Stimulated activated CD4-positive, alpha-beta T cell treated with anti-CD3 and anti-CD28 coated beads, Interleukin-2, amount 100 ng/mL, for 4 hours (primary cell): ENCODE data around the gene PLCB1.
"Not testable (repeated sequence)": the region's sequence is repeated elsewhere in the genome, so short reads cannot be mapped to it uniquely, and the experiment has no call there.

Experiments used
- DNase-seq: peaks from one replicate; pipeline ENCODE4 v3.0.0-alpha.2; 2020; ENCODE audit warnings: low read depth

PLCB1 gene

GRCh38 chr20:8547035-8547650 is 415.1 kb downstream of the PLCB1 start:
- DNase-seq, result no peak

- DNase-seq, result no peak
Measured at GRCh38 chr20:8547968-8548588, 416.0 kb downstream of the PLCB1 start.

DNA sequence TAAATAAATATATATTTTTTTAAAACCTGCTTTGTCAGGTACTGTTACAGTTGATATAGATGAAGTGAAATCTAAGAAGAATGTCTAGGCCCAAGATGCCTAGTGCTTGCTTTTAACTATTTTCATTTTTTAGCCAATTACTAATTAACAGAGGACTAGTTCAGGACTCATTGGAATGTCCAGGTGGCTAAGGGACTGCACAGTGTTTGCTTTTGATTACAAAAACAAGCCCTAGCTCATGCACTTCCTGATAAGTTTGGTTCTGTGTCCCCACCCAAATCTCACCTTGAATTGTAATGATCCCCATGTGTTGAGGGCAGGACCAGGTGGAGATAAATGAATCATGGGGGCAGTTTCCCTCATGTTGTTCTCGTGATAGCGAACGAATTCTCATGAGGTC is 417.1 kb downstream of the PLCB1 start:
- no peak for DNase-seq

GRCh38 chr20:8557711-8558110 is 425.6 kb downstream of the PLCB1 start:
- DNase-seq, result no peak

DNA sequence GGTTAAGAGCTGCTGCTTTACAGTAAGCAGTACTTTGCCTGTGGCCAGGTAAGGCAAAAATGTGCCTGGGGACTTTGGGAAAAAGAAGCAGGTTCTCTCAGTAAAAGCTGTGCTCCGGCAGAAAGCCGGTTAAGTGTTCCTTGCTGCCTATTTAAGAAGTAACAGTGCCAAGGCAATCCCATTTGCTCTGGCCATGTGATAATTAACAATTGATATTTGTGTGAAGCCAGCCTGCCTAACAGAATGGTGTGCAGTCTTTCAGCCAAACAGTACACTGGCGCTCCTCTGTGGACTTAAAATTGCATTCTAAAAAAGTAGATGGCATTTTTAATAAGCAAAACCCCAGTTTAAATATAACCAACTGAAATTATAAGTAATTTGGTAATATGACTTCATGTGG is 430.3 kb downstream of the PLCB1 start:
- no peak for DNase-seq

GRCh38 chr20:8568075-8568474 is 436.0 kb downstream of the PLCB1 start:
- DNase-seq, result no peak

GRCh38 chr20:8569766-8570165 is 437.7 kb downstream of the PLCB1 start:
- no peak for DNase-seq

- DNase-seq, result no peak
Measured at GRCh38 chr20:8571611-8572010, 439.5 kb downstream of the PLCB1 start.

GRCh38 chr20:8573686-8574085 is 441.6 kb downstream of the PLCB1 start:
- no peak for DNase-seq

- DNase-seq, result no peak
Measured at GRCh38 chr20:8575114-8575513, 443.0 kb downstream of the PLCB1 start.

DNA sequence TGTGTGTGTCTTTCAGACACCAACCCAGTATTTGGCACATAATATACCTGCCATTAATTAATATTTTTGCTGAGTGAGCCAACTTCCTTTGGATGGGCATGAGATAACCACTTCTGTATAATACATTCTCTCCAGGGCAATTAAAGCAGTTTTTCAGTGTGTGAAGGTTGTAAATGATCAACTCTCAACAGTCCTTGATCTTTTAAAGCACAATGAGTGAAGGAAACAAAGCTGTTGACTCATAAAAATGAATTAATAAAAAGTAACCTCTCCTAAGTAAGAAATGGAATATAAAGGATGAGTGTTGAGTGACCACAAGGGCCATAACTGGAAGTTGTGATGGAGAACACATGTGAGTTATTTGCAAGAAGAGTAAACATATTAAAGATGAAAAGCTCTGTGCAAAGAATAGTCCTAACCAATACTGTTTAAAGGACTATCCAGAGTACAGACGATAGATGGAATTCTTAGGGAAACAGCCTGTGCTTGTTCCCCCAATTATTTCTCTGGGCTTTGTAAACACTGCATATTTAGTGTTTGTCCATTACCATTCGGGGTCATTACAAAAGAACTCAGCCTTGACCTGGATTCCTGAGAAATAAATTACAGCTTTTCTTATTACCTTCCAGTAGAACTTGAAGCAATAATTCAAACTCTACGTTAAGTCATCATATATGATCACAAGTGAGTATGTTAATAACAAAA is 446.2 kb downstream of the PLCB1 start:
- DNase-seq, result no peak

- DNase-seq, result no peak
Measured at GRCh38 chr20:8579035-8579434, 447.0 kb downstream of the PLCB1 start.

- no peak for DNase-seq
Measured at GRCh38 chr20:8581446-8582183, 449.5 kb downstream of the PLCB1 start.

DNA sequence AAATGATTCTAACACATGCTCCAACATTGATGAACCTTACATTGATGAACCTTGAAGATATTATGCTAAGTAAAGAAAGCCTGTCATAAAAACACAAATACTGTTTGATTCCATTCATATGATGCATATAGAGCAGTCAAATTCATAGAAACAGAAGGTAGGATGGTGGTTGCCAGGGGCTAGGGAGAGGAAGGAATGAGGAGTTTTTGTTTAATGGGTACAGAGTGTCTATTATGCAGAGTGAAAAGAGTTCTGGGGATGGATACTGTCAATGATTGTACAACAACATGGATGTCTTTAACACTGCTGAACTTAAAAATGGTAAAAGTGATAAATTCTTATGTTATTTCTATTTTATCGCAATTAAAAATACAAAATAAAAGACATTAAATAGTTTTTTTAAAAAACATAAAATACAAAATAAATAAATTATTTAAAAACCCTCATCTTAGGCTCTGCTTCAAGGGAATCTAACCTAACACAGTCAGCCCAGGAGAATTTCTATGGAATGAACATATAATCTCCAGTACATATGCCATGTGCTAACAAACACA is 451.0 kb downstream of the PLCB1 start:
- no peak for DNase-seq

DNA sequence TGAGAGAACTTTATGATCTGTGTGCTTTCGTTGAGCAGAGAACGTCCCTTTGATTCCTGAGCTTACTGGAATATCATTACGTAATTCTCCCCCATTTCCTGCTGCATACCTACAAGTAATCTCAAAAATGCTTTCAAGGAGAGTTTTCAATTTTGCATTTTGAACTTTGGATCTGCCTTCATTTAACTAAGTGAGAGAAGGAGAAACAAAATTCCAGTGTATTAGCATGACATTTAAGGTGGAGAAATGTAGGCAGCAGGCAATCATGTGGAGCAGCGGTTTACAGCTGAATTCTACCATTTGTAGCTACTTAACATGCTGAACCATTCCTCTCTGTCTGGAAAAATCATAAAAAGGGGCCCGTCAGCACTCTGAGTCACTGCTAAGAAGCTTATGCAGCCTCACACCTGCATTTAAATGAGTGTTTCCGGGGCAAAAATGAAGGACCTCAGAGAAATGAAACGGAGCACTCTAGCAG is 451.5 kb downstream of the PLCB1 start:
- DNase-seq, result no peak

GRCh38 chr20:8587251-8587650 is 455.2 kb downstream of the PLCB1 start:
- no peak for DNase-seq

GRCh38 chr20:8587810-8588209 is 455.7 kb downstream of the PLCB1 start:
- no peak for DNase-seq

DNA sequence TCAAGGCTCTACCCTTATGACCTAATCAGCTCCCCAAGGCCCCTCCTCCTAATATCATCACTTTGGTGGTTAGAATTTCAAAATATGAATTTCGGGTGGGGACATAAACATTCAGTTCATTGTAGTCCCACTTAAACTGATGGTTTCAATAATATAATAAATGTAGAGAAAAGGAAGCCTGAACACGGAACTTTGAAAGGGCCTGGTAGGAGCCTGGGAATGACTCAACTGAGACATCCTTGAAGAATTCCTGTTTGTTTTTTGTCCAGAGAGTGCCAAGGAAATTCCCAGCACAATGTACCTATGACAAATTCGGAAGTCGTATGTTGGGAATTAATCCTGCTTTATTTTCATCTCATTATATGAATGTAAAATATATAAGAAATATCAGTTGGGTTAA is 457.9 kb downstream of the PLCB1 start:
- no peak for DNase-seq

DNA sequence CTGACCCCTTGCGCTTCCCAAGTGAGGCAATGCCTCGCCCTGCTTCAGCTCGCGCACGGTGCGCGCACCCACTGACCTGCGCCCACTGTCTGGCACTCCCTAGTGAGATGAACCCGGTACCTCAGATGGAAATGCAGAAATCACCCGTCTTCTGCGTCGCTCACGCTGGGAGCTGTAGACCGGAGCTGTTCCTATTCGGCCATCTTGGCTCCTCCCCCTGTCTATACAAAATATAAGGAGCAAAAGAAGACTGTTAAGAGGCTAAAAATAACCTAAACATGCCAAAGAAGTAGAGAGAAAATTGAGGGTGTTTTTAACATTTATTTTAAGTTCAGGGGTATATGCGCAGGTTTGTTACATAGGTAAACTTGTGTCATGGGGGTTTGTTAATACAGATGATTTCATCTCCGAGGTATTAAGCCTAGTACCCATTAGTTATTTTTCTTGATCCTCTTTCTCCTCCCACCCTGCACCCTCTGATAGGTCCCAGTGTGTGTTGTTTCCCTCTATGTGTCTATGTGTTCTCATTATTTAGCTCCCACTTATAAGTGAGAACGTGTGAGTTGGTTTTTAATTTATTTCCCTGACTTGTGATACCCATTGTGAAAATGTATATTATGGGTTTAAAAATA is 469.0 kb downstream of the PLCB1 start:
- not testable (repeated sequence) for DNase-seq

- DNase-seq, result no peak
Measured at GRCh38 chr20:8601542-8601912, 469.5 kb downstream of the PLCB1 start.

GRCh38 chr20:8602389-8603116 is 470.5 kb downstream of the PLCB1 start:
- no peak for DNase-seq
